NCI-H82 treated with DMSO at 0.1 percent for 48 hours (cell line): Measurements from ENCODE around the gene HLX.

Source experiments
- DNase-seq: peaks from one replicate; lab custom pipeline; 2025; ENCODE audit not compliant: unreplicated experiment; lab: John Stamatoyannopoulos, UW

HLX gene

DNA sequence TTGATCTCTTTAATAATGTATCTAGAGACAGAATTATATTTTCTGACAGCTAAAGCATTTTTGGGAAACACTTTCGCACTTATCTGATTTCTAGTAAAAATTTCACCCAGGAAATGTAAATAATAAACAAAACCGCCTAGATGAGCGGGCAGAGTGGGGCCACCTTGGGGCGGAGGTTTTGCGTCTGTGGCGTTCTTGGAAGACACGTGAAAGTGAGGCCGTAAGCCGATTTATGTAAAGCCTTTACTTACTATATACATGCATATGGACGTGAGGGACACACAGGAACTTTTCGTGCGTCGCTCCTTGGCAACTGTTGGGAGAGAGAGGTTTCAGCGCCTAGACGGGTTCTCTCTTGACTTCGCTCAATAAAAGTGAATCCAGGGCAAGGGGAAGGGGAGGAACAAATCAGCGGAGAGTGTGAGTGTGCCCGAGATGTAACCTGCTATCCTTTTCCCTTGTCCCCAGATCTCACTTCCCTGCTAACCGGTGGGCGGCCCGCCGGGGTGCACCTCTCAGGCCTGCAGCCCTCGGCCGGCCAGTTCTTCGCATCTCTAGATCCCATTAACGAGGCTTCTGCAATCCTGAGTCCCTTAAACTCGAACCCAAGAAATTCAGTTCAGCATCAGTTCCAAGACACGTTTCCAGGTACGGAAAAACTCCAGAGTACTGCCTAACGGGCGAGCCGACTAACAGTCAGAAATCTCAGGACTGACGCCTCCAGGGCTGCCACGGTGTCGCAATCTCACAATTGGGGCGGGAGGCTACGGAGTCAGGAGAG is 1.7 kb downstream of the HLX start:
- peak; percentile 37 for DNase-seq

- DNase-seq: no peak
Observed at GRCh38 chr1:220882061-220882891, 3.0 kb downstream of the HLX start.

DNA sequence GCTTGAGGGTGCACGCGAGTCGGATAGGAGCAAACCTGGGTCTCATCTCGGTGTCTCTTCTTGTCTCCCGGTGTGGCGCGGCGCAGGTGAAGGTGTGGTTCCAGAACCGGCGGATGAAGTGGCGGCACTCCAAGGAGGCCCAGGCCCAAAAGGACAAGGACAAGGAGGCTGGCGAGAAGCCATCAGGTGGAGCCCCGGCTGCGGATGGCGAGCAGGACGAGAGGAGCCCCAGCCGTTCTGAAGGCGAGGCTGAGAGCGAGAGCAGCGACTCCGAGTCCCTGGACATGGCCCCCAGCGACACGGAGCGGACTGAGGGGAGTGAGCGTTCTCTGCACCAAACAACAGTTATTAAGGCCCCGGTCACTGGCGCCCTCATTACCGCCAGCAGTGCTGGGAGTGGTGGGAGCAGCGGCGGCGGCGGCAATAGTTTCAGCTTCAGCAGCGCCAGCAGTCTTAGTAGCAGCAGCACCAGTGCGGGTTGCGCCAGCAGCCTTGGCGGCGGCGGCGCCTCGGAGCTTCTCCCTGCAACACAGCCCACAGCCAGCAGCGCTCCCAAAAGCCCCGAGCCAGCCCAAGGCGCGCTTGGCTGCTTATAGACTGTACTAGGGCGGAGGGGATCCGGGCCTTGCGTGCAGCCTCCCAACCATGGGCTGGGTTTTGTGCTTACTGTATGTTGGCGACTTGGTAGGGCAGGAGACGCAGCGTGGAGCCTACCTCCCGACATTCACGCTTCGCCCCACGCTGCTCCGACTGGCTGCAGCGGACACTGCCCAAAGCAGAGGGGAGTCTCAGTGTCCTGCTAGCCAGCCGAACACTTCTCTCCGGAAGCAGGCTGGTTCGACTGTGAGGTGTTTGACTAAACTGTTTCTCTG is 5.1 kb downstream of the HLX start:
- DNase-seq: no peak

- no peak for DNase-seq
Observed at GRCh38 chr1:220884981-220885918, 6.0 kb downstream of the HLX start.

- DNase-seq: no peak
Observed at GRCh38 chr1:220885971-220886370, 6.7 kb downstream of the HLX start.

DNA sequence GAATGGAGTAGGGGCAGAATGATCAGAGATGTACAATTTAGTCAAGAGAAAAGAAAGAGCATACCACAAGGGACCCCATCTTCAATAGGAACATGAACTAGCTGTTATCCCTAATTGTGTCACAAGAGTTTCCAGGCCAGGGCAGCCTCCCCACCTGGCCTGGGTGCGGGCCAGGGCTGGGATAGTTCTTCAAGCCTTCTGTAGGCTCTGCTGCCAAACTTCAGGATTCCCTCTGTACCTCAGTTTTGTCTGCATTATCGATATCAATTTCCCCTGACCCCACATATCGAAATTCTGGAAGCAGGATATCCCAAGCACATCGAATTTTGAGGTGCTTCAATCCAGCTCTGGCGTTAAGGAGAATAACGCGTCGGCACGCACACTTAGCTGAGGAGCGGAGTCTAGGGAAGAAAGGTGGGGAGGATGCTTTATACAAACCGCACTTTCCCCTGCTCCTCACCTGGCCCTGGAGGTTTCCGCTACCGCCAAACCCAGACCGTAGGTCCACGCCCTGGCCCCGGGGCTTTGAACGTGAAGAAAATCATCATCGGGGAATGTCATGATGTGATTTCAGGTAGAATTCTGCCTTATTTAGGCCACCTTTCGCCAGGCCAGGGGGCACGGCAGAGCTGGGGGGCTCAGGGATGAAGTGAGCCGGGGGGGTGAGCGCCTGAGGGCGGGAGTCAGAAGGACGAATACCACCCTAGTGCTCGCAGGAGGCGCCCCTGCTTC is 7.4 kb downstream of the HLX start:
- DNase-seq: no peak

DNA sequence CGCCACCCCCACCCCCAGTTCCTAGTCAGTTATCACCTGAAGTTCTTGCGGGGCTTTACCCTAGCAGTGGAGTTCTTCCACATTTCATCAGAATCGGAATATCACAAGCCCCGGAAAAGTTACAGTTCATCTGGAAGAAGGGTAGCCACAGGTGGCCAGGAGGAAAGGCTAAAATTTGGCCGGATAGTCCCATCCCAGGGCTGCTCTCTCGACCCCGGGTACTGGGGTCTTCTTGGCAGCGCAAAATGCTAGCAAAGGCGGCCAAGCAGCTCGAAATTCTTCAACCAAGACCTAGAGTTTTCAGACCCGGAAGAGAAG is 7.9 kb downstream of the HLX start:
- no peak for DNase-seq

DNA sequence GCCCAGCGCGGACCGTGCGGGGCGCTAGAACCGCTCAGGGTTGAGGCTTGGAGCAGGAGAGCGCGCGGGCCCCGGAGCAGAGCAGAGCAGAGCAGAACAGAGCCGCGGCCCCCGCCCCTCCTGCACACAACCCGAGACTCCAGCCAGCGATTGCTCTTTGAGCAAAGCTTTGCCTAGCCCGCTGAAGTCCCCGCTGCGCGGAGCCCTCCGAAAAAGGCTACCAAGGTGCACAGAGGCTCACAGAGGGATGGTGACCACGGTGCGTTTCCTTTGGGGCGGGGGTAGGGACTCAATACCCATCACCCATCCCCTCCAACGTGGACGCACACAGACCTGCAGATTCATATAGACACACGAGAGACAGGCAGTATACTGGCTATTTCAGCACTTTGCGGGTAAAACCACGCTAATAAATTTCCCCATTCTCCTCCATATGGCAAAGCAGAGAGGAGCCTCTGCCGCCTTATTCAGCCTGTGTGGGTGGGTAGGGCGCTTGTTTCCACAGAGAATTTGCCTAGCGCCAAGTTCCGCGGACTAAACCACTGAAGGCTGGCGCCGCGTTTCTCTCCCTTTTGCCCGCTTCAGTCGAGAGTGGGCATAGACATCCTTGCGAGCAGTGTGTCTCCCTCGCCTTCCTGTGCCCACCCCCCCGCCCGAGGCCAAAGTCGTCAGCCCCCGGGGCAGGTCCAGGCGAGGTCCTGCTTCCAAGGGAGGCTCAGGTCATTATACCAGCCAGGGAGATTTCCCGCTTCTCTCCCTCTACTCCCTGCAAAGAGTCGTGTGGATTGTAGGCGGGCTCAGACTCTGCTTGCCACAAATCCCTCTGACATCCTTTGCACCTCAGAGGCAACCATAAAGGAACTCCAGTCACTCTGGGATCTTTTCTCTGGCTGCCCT is 8.5 kb downstream of the HLX start:
- DNase-seq: no peak

DNA sequence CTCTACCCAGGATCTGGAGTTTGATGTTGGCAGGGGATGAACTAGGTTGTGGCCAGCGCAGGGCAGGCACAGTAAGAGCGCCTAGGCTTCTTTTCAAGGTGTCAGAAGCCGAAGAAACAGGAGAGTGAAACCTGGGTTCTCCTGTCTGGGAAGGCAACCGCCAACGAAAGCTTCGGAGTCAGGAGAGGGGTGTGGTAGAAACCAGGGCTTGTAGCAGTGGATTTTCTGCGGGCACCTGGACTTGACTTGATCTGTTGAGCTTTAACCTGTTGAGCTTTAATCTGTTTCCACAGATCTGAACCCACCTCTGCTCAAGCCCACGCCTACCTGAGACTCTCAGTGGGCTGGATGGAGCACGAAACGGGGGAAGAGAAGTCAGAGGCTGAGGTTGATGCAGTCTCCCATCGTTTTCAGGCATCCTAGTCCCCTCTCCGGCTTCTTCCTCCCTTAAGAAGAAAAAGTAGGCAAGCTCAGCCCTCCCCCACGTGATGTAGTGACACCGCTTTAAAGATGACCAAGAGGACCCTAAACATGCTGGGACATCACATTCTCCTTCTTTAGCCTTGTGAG is 9.3 kb downstream of the HLX start:
- DNase-seq: no peak

DNA sequence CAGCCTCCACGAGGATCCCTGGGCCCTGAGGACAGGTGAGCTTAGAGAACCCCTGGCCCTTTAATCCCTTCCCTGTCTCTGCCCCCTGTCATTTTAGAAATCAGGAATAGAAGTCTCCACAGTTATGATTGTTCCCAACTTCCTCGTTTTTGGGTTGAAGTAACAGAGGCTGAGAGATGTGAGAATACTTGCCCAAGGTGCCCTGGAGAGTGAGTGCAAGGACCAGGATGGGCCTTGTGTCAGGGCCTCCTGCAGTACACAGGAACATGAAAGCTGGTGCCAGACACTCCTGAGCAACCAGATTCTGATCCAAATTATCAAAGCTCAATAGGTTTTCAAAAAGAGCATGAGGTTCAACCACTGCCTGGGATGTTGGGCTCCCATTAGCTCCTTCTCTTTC is 10.1 kb downstream of the HLX start:
- no peak for DNase-seq

- no peak for DNase-seq
Observed at GRCh38 chr1:220889848-220890287, 10.6 kb downstream of the HLX start.

- DNase-seq: no peak
Observed at GRCh38 chr1:220890602-220891001, 11.4 kb downstream of the HLX start.

- no peak for DNase-seq
Observed at GRCh38 chr1:220891224-220892085, 12.2 kb downstream of the HLX start.

GRCh38 chr1:220892086-220892376 is 12.8 kb downstream of the HLX start:
- no peak for DNase-seq

- no peak for DNase-seq
Observed at GRCh38 chr1:220892997-220893700, 13.9 kb downstream of the HLX start.

GRCh38 chr1:220893701-220894024 is 14.4 kb downstream of the HLX start:
- DNase-seq: no peak
